Mucosa of descending colon (tissue), 3 donors: ENCODE measurements around the gene MAST1. TPM values are rescaled to one million over a fixed set of nuclear protein-coding genes. Genes with fewer than 3 reads are reported as not detected.

Experiments
- ATAC-seq: fragments of 200-7000 bp; cut with Tn5 transposase; one replicate; pipeline ENCODE4 v1.9.1; 2020; ENCODE audit warnings: mild to moderate bottlenecking, moderate library complexity
- DNase-seq, 3 donors: peaks; one replicate each; pipeline ENCODE4 v3.0.0-alpha.2; 2020
- H3K36me3 ChIP-seq: fragments of 200-600 bp; one replicate; pipeline ENCODE4 v1.8.0; 2021; ENCODE audit warnings: low read depth, mild to moderate bottlenecking
- H3K4me1 ChIP-seq: fragments of 200-600 bp; one replicate; pipeline ENCODE4 v1.8.0; 2021; ENCODE audit warnings: low read depth, mild to moderate bottlenecking
- H3K4me3 ChIP-seq: fragments of 200-600 bp; one replicate; pipeline ENCODE4 v1.8.0; 2021; ENCODE audit warnings: mild to moderate bottlenecking
- H3K9me3 ChIP-seq: fragments of 200-600 bp; one replicate; pipeline ENCODE4 v1.8.0; 2021; ENCODE audit warnings: mild to moderate bottlenecking
- CTCF ChIP-seq: fragments of 200-600 bp; IDR thresholded peaks from one replicate; pipeline ENCODE4 v1.8.0; 2022; ENCODE audit warnings: antibody characterized with exemption, mild to moderate bottlenecking
- intact Hi-C, 2 donors: fragments of 100-400 bp; cut with DNase I in 1 of 2; cut with micrococcal nuclease in 1 of 2; formaldehyde crosslinking; loops; one replicate each; pipeline versions ENCODE4 v1.11.0 to v1.11.1; 2022; cut with DNase I, micrococcal nuclease
- total RNA-seq, 3 donors: library from RNA; stranded (reverse); fragmentation: NEBNext Ultra II Directional in 2 of 3; extraction: Animal tissue kit (Norgen Biotek cat#: 25700) in 2 of 3; gene quantifications; one replicate each; pipeline versions ENCODE4 v1.2.1 to v1.2.4, GENCODE V29; 2021 to 2023
- donor health status: DM: no; HTN: no; CAD: no; lungs with moderate emphysema.
- donor health status: DM: no; HTN: no; CAD: no.
- donor health status: DM: no; HTN: yes; CAD: no.

Gene MAST1
- total RNA-seq, 3 donors from 2014 or later = 0.69 to 4.1 (median 1.2) TPM

GRCh38 chr19:12799742-12800465 lies 38.4 kb upstream of the MAST1 start:
- intact Hi-C loops = loop anchor here (5.0 kb wide), 1 partner anchor 38 kb away; no protein-coding TSS in a partner anchor
- Histone ChIP-seq H3K4me1 (peaks cover 24% of the 10 kb centered on the region), H3K9me3 (no peaks in the 10 kb centered on the region), H3K4me3 (no peak overlapping the region), H3K36me3 (no peaks in the 10 kb centered on the region)
- DNase-seq (peak in 2 of 3 donors; percentile 35 to 43), ATAC-seq (no peak)
- TF ChIP-seq CTCF = no peak

GRCh38 chr19:12800466-12800770 lies 37.9 kb upstream of the MAST1 start:
- intact Hi-C loops = no loop called here
- no peak for TF ChIP-seq CTCF
- Histone ChIP-seq H3K9me3 (no peaks in the 10 kb centered on the region), H3K36me3 (no peaks in the 10 kb centered on the region), H3K4me3 (no peak overlapping the region), H3K4me1 (peaks cover 21% of the 10 kb centered on the region)
- ATAC-seq (no peak), DNase-seq (no peak)

GRCh38 chr19:12800923-12801465 lies 37.3 kb upstream of the MAST1 start:
- no peaks in the 10 kb centered on the region for H3K9me3 ChIP-seq
- H3K4me3 ChIP-seq = peak overlapping the region; percentile 82
- DNase-seq (peak in 2 of 3 donors; percentile 51 to 68), ATAC-seq (peak; percentile 35)
- H3K36me3 ChIP-seq = no peaks in the 10 kb centered on the region
- H3K4me1 ChIP-seq = peaks cover 15% of the 10 kb centered on the region
- no peak for TF ChIP-seq CTCF
- intact Hi-C loops = no loop called here

- Histone ChIP-seq H3K36me3 (no peaks in the 10 kb centered on the region), H3K4me1 (peaks cover 9% of the 10 kb centered on the region), H3K9me3 (no peaks in the 10 kb centered on the region), H3K4me3 (peak within 1 kb of the TSS; percentile 82)
- ATAC-seq (peak; percentile 93), DNase-seq (peak; percentile 88 to 92 (median 90))
- intact Hi-C loops = no loop called here
- no peak for TF ChIP-seq CTCF
Measured at GRCh38 chr19:12801466-12802266, 36.6 kb upstream of the MAST1 start, which contains the start of the genes PRDX2 and THSD8. Gene PRDX2, minus strand, starts transcription at chr19:12801800. Its CDS starts 539 bp downstream, at chr19:12801261. Gene THSD8, plus strand, starts transcription at chr19:12802069. Its CDS starts 3 bp downstream, at chr19:12802072.

- Histone ChIP-seq H3K4me3 (peak overlapping the region; percentile 82), H3K4me1 (peaks cover 16% of the 10 kb centered on the region), H3K9me3 (no peaks in the 10 kb centered on the region), H3K36me3 (no peaks in the 10 kb centered on the region)
- intact Hi-C loops = no loop called here
- ATAC-seq (peak; percentile 24), DNase-seq (peak in 2 of 3 donors; percentile 37 to 57)
- no peak for TF ChIP-seq CTCF
Measured at GRCh38 chr19:12802267-12803106, 35.8 kb upstream of the MAST1 start.
